HFFc6 (cell line): ENCODE data around the gene ATP5F1D. TPM values are rescaled to one million over a fixed set of nuclear protein-coding genes. Genes with fewer than 3 reads are reported as not detected.

Source experiments
- DNase-seq: peaks from one replicate; pipeline ENCODE4 v3.0.0-alpha.2; 2018
- H3K27ac Mint-ChIP-seq: 2 replicates; pipeline ENCODE4 v1.8.0; 2020; ENCODE audit warnings: mild to moderate bottlenecking, mixed read lengths
- H3K27me3 Mint-ChIP-seq: 2 replicates; pipeline ENCODE4 v1.8.0; 2021; ENCODE audit warnings: mild to moderate bottlenecking, moderate library complexity, mixed read lengths; ENCODE audit not compliant: insufficient read depth
- H3K36me3 Mint-ChIP-seq: 2 replicates; pipeline ENCODE4 v1.8.0; 2021; ENCODE audit warnings: low read depth, mixed read lengths
- H3K4me1 Mint-ChIP-seq: 2 replicates; pipeline ENCODE4 v1.8.0; 2020; ENCODE audit warnings: low read depth, mixed read lengths
- H3K4me3 Mint-ChIP-seq: 2 replicates; pipeline ENCODE4 v1.8.0; 2020; ENCODE audit warnings: mild to moderate bottlenecking, moderate library complexity, mixed read lengths
- H3K9me3 Mint-ChIP-seq: 2 replicates; pipeline ENCODE4 v1.8.0; 2020; ENCODE audit warnings: mild to moderate bottlenecking, mixed read lengths
- CTCF ChIP-seq: fragments of 200-600 bp; sonication (generic); IDR thresholded peaks from 2 replicates; pipeline ENCODE4 v1.5.0; 2021; ENCODE audit warnings: antibody characterized with exemption, mild to moderate bottlenecking
- total RNA-seq, 6 experiments: library from RNA; stranded (reverse); fragmentation: NEBNext Ultra II Directional; extraction: Animal tissue kit (Norgen Biotek cat#: 25700); gene quantifications; 2 replicates in 1 of 6; 3 replicates in 5 of 6; pipeline ENCODE4 v1.2.3, GENCODE V29; 2021

ATP5F1D gene
- total RNA-seq, 6 experiments from 2014 or later, result 190 to 243 (median 217) TPM

- Mint-ChIP-seq H3K4me1 (peaks cover 9% of the 10 kb centered on the region; the same call in 1 of the 2 replicates), H3K36me3 (peaks cover 6% of the 10 kb centered on the region; the same call in 1 of the 2 replicates), H3K27ac (no peak overlapping the region), H3K9me3 (no peaks in the 10 kb centered on the region), H3K4me3 (no peak overlapping the region), H3K27me3 (peaks cover 17% of the 10 kb centered on the region)
- DNase-seq, result no peak
- no peak for TF ChIP-seq CTCF
Observed at GRCh38 chr19:1283207-1283916, 41.8 kb downstream of the ATP5F1D start.

- peaks cover 20% of the 10 kb centered on the region for H3K27me3 Mint-ChIP-seq
- DNase-seq, result no peak
- H3K4me3 Mint-ChIP-seq, result no peak overlapping the region
- H3K4me1 Mint-ChIP-seq, result peaks cover 9% of the 10 kb centered on the region; the same call in 1 of the 2 replicates
- no peak overlapping the region for H3K27ac Mint-ChIP-seq
- no peak for TF ChIP-seq CTCF
- peaks cover 6% of the 10 kb centered on the region; the same call in 1 of the 2 replicates for H3K36me3 Mint-ChIP-seq
- H3K9me3 Mint-ChIP-seq, result no peaks in the 10 kb centered on the region
Observed at GRCh38 chr19:1283917-1284292, 42.4 kb downstream of the ATP5F1D start.

- no peak for DNase-seq
Observed at GRCh38 chr19:1284293-1284978, 42.9 kb downstream of the ATP5F1D start.

GRCh38 chr19:1284979-1285736 lies 43.6 kb downstream of the ATP5F1D start:
- Mint-ChIP-seq H3K4me3 (no peak overlapping the region), H3K4me1 (peaks cover 3% of the 10 kb centered on the region; the same call in 1 of the 2 replicates), H3K9me3 (no peaks in the 10 kb centered on the region), H3K27me3 (peaks cover 24% of the 10 kb centered on the region), H3K36me3 (peaks cover 4% of the 10 kb centered on the region; the same call in 1 of the 2 replicates), H3K27ac (no peak overlapping the region)
- no peak for TF ChIP-seq CTCF
- no peak for DNase-seq

More at GRCh38 chr19:1284293-1284978, 42.9 kb downstream of the ATP5F1D start:
- Mint-ChIP-seq H3K4me1 (peaks cover 9% of the 10 kb centered on the region; the same call in 1 of the 2 replicates), H3K27ac (no peak overlapping the region), H3K9me3 (no peaks in the 10 kb centered on the region), H3K27me3 (peaks cover 24% of the 10 kb centered on the region), H3K4me3 (no peak overlapping the region), H3K36me3 (peaks cover 6% of the 10 kb centered on the region; the same call in 1 of the 2 replicates)
- TF ChIP-seq CTCF, result no peak

GRCh38 chr19:1285737-1286360 lies 44.3 kb downstream of the ATP5F1D start, which contains the start of gene EFNA2:
Gene EFNA2, plus strand, starts transcription at chr19:1285873. Its CDS starts 296 bp downstream, at chr19:1286169.
- DNase-seq, result no peak
- Mint-ChIP-seq H3K27ac (no peak within 1 kb of the TSS), H3K4me1 (no peaks in the 10 kb centered on the region), H3K9me3 (no peaks in the 10 kb centered on the region), H3K27me3 (peaks cover 24% of the 10 kb centered on the region), H3K36me3 (no peaks in the 10 kb centered on the region), H3K4me3 (no peak within 1 kb of the TSS)
- TF ChIP-seq CTCF, result no peak
